Kidney capillary endothelial cell (primary cell): Measurements from ENCODE around the gene JAGN1.
"Not testable (repeated sequence)": the region's sequence is repeated elsewhere in the genome, so short reads cannot be mapped to it uniquely, and the experiment has no call there.

Experiments used
- DNase-seq: peaks from one replicate; pipeline ENCODE4 v3.0.0-alpha.2; 2018; ENCODE audit warnings: low spot score

Gene JAGN1

GRCh38 chr3:9890249-9891071 lies at the start of gene JAGN1:
Gene JAGN1, plus strand, starts transcription at chr3:9890610. Its CDS starts 113 bp downstream, at chr3:9890723.
- peak; percentile 87 for DNase-seq

- DNase-seq, result no peak
Measured at GRCh38 chr3:9841015-9841414, 49.4 kb upstream of the JAGN1 start.

GRCh38 chr3:9843715-9844438 lies 46.5 kb upstream of the JAGN1 start, which contains the start of gene RPUSD3:
Gene RPUSD3, minus strand, starts transcription at chr3:9844008. Its CDS starts 18 bp downstream, at chr3:9843990.
- DNase-seq, result peak; percentile 89

- no peak for DNase-seq
Measured at GRCh38 chr3:9846231-9846630, 44.2 kb upstream of the JAGN1 start.

DNA sequence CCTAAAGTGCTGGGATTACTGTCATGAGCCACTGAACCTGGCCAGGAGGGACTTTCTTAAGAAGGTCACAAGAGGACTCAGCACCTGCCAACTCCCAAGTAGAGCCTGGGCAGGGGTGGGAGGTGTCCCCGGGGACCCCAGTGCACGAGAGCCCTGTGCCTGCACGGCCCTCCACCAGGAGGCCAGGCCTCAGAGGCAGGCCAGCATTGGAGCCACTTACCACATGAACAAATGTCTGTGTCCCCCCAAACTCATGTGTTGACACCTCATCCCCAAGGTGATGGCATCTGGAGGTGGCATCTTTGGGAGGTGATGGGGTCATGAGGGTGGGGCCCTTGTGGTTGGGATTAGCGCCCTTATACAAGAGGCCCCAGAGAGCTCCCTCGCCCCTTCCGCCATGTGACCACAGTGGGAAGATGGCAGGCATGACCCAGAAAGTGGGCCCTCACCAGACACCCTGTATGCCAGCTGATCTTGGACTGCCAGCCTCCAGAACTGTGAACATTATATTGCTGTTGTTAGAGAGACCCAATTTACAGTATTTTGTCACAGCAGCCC lies 43.4 kb upstream of the JAGN1 start:
- no peak for DNase-seq

- DNase-seq, result not testable (repeated sequence)
Measured at GRCh38 chr3:9847870-9848269, 42.5 kb upstream of the JAGN1 start.

GRCh38 chr3:9848860-9849259 lies 41.5 kb upstream of the JAGN1 start:
- not testable (repeated sequence) for DNase-seq

- not testable (repeated sequence) for DNase-seq
Measured at GRCh38 chr3:9851383-9851782, 39.0 kb upstream of the JAGN1 start.

DNA sequence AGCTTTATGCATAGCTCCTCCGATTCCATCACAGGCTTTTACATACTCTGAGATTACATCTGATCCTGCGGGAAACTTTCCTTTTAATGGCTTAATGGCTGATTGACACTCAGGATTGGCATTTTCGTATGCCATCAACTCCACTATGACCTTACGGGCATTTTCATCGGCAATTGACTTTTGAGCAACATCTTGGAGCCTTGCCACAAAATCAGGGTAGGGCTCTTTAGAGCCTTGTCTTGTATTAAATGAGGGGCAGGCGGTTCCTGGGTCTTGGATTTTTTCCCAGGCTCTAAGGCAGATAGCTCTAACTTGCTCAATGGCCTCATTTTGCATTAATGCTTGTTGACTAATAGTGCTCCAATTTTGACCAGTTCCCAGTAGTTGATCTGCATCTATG lies 38.5 kb upstream of the JAGN1 start:
- DNase-seq, result not testable (repeated sequence)

DNA sequence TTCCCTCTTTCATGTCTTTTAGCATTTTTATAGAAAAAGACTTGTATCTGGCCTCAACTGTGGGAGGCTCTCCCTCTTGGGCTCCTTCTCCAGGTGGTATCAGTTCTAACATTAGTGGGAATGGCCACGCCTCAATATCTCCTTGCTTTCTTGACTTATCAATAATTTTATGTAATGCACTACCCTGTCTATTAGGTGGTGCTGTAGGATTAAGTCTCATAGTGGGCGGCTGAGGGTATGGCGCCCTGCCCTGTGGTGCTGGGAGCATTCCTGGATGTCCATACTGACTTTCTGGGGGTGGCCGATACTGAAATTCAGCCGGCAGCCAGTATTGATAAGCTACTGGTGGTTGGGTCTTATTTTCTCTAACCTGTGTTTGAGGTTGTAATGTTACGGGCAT lies 37.9 kb upstream of the JAGN1 start:
- no peak for DNase-seq

DNA sequence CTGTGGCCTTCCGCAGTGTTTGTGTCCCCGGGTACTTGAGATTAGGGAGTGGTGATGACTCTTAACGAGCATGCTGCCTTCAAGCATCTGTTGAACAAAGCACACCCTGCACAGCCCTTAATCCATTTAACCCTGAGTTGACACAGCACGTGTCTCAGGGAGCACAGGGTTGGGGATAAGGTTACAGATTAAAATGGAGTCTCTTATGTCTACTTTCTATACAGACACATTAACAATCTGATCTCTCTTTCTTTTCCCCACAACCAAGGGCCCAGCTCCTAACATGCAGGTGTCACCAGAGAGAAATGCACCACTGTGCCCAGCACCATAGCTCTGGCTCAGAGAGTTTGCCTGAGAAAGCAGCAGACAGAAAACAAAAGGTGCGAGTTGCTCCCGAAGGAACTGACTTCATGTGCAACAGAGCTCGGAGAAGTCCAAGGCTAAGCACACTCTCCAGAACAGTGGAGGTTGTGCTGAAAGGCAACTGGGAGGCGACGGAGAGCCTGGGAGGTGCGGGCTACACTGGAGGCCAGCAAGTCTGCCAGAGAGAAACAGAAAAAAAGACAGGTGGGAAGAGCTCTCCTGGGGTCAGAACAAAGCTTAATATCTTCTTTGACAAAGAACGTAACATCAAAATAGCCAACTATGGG lies 36.0 kb upstream of the JAGN1 start:
- DNase-seq, result not testable (repeated sequence)

DNA sequence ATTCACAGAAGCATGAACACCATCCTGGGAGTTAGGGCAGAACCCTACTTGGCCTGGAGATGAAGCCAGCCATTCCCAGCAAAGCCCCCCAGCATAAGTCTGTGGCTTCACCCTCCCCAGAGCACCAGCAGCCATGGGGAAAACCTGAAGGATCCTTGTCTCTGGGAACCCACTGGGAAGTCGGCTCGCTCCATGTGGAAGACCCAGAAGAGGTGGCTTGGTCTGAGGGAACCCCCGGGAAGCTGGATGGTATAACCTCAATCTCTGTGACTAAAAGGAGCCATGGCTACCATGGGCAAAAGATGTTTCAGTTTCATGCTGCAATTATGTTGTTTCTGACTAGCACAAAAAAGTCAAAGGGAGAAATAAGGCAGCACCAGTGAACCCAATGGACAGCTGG lies 34.8 kb upstream of the JAGN1 start:
- no peak for DNase-seq

DNA sequence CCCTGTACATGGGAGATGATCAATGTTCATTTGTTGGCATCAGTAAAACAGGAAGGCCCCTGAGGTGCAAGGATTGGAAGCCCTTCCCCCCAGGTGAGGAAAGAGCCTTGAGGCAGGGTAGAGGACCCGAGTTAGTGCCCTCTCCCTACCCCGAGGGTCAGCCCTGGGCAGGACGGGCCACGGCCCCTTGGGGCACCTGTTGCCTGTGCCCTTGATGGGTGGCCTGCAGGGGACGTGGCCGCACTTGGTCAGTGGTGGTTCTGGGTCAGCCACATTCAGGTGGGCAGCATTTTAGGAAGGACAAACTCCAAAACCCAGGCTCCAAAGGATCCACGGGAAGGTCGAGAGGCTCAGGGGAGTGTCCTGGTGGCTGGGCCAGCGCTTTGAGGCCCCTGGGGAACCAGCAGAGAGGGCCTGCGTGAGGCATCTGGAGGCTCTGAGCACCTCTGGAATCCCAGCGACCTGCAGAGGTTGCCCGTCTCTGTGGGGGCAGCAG lies 30.8 kb upstream of the JAGN1 start:
- no peak for DNase-seq

DNA sequence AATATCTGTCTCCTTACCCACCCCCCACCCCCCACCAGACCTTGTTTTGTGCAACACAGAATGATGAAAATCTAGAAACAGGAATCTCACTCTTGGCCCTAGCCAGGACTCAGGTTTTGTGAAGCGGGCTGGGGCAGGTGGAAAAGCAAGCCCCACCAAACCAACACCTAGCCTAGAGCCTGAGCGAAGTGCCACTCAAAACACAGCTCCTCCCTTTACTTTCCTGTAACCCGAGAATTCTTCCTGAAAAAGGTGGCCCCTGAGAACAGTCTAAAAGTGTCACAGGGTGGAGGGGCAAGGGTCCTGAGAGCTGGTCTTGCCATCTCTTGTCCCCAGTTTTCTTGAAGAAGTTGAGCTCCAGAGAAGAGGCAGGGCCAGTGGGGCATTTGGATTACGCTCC lies 29.2 kb upstream of the JAGN1 start:
- DNase-seq, result no peak

GRCh38 chr3:9861626-9862130 lies 28.7 kb upstream of the JAGN1 start:
- DNase-seq, result no peak

DNA sequence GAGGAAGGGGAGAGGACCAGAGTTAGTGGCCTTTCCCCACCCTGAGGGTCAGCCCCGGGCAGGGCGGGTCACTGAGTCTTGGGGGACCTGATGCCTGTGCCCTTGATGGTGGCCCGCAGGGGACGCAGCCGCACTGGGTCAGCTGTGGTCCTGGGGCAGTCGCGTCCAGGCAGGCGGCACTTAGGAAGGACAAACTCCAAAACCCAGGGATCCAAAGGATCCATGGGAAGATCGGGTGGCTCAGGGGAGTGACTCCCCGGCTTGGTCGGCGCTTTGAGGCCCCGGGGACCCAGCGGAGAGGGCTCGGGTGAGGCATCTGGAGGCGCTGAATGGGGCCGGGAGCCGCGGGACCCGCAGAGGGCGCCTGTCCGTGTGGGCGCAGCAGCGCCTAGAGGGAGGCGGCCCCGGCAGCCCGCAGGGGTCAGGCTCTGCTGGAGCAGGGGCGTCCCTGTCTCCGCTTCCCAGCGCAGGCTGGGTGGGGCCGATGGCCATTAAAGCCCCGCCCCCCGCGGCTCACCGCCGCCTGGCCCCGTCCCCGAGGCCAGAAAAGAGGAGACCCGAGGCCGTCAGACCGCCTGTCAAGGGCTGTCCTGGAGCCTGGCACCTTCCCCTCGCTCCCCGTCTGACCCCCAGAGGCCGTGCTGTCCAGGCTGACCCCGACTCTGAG lies 27.9 kb upstream of the JAGN1 start:
- peak; percentile 34 for DNase-seq

GRCh38 chr3:9863058-9863772 lies 27.2 kb upstream of the JAGN1 start:
- no peak for DNase-seq

DNA sequence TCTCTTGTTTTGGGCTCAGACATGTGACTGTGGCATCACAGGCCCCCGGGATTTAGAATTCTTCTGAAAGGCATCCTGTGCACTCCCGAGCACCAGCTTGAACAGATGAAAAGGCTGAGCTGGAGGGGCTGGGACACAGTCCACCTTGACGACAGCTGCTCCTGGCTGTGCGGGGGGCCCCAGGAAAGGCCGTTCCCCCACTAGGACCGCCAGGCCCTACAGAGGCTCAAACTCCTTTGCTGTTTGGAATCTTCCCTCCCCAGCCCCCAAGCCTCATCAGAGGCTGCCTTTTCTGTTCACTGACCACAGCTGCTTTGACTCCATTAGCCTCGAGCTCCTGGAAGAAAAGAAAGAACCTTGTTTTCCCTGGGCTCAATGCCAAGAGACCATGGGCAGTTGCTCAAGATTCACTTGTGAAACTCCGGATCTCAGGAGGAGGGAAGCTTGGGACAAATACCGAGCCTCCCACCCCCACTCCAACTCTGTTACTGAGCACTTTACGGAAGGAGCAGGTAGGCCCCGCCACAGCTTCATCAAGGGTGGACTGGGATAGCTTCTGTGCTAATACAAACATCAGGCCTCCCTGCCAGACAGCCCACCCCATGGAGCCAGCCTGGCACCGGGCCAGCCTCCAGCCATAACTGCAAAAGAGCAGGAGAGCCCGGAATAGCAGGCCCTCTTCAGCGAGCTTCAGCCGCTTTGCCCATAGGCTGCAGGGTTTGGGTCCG lies 26.0 kb upstream of the JAGN1 start:
- no peak for DNase-seq

DNA sequence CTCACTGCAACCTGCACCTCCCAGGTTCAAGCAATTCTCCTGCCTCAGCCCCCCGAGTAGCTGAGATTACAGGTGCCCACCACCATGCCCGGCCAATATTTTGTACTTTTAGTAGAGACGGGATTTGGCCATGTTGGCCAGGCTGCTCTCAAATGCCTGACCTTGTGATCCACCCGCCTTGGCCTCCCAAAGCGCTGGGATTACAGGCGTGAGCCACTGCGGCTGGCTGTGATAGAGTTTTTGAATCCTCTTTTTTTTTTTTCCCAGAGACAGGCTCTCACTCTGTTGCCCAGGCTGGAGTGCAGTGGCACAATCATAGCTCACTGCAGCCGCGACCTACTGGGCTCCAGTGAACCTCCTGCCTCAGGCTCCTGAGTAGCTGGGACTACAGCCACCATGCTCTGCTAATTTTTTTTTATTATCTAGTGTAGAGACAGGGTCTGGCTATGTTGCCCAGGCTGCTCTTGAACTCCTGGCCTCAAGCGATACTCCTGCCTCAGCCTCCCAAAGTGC lies 25.2 kb upstream of the JAGN1 start:
- not testable (repeated sequence) for DNase-seq

GRCh38 chr3:9866639-9867038 lies 23.8 kb upstream of the JAGN1 start:
- DNase-seq, result no peak
